Measurements from ENCODE around the gene RPE.

DNA sequence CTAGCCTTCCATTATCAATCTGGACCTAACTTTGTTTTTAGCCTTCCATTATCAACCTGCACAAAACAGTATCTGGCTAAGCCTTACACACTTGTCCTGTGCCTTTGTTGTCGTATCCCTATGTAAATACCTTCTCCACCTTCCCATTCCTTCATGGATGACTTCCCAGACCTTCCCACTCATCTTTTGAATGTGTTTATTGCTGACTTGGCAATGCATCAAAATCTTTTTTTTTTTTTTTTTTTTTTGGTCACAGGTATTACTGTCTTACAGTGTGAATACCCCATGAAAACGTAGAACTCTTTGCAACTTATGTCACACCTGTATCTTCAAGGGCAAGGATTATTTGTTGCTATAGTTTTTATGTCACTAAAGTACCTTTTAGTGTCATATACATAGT is 25.7 kb downstream of the RPE start:
- TF ChIP-seq, protein P1, sequence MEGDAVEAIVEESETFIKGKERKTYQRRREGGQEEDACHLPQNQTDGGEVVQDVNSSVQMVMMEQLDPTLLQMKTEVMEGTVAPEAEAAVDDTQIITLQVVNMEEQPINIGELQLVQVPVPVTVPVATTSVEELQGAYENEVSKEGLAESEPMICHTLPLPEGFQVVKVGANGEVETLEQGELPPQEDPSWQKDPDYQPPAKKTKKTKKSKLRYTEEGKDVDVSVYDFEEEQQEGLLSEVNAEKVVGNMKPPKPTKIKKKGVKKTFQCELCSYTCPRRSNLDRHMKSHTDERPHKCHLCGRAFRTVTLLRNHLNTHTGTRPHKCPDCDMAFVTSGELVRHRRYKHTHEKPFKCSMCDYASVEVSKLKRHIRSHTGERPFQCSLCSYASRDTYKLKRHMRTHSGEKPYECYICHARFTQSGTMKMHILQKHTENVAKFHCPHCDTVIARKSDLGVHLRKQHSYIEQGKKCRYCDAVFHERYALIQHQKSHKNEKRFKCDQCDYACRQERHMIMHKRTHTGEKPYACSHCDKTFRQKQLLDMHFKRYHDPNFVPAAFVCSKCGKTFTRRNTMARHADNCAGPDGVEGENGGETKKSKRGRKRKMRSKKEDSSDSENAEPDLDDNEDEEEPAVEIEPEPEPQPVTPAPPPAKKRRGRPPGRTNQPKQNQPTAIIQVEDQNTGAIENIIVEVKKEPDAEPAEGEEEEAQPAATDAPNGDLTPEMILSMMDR (IDR thresholded peaks at IDR 0.05), result no peak
- TF ChIP-seq POLR2A (IDR thresholded peaks at IDR 0.05), result no peak
